Neural cell (in vitro differentiated cells): Measurements from ENCODE around the gene SCAP. TPM values are rescaled to one million over a fixed set of nuclear protein-coding genes. Genes with fewer than 3 reads are reported as not detected.

Experiments
- H2AFZ ChIP-seq: fragments of 200-600, 300-800 bp; sonication (generic), shearing (Covaris generic); 2 replicates; pipeline ENCODE4 v1.6.0; 2014; ENCODE audit warnings: low read depth, mild to moderate bottlenecking, antibody characterized with exemption, low read length, moderate library complexity
- H3F3A ChIP-seq: fragments of 200-600 bp; shearing (Covaris generic); 2 replicates; pipeline ENCODE4 v1.6.1; 2016; ENCODE audit warnings: mild to moderate bottlenecking, moderate library complexity, mixed read lengths, antibody characterized with exemption, low read length; ENCODE audit not compliant: insufficient read depth, poor library complexity, severe bottlenecking
- H3K27ac ChIP-seq: fragments of 200-600, 300-800 bp; sonication (generic), shearing (Covaris generic); 2 replicates; pipeline ENCODE4 v1.5.1; 2014; ENCODE audit warnings: mild to moderate bottlenecking, low read length, moderate library complexity
- H3K27me3 ChIP-seq: fragments of 300-800, 200-600 bp; sonication (generic), shearing (Covaris generic); 2 replicates; pipeline ENCODE4 v1.6.0; 2014; ENCODE audit warnings: mild to moderate bottlenecking, low read depth, low read length, moderate library complexity; ENCODE audit not compliant: insufficient read depth
- H3K36me3 ChIP-seq: fragments of 300-800, 200-600 bp; sonication (generic), shearing (Covaris generic); 2 replicates; pipeline ENCODE4 v1.5.1; 2014; ENCODE audit warnings: mild to moderate bottlenecking, antibody characterized with exemption, low read length, moderate library complexity; ENCODE audit not compliant: insufficient read depth
- H3K4me2 ChIP-seq: fragments of 300-800, 200-600 bp; sonication (generic), shearing (Covaris generic); 2 replicates; pipeline ENCODE4 v1.6.0; 2014; ENCODE audit warnings: mild to moderate bottlenecking, low read length
- H3K4me3 ChIP-seq: fragments of 300-800, 200-600 bp; sonication (generic), shearing (Covaris generic); 2 replicates; pipeline ENCODE4 v1.5.1; 2014; ENCODE audit warnings: mild to moderate bottlenecking, low read length, moderate library complexity
- H3K79me2 ChIP-seq: fragments of 200-600 bp; shearing (Covaris generic); replicated peaks from 2 replicates; pipeline ENCODE4 v1.6.0; 2014; ENCODE audit warnings: mild to moderate bottlenecking, low read length, moderate library complexity; ENCODE audit not compliant: insufficient read depth
- H3K9ac ChIP-seq: fragments of 300-800, 200-600 bp; sonication (generic), shearing (Covaris generic); 2 replicates; pipeline ENCODE4 v1.6.1; 2016; ENCODE audit warnings: mild to moderate bottlenecking, low read length, mixed read lengths
- H3K9me2 ChIP-seq: fragments of 200-600 bp; shearing (Covaris generic); 2 replicates; pipeline ENCODE4 v1.6.1; 2016; ENCODE audit warnings: mild to moderate bottlenecking, low read length, mixed read lengths; ENCODE audit not compliant: insufficient read depth
- H3K9me3 ChIP-seq: fragments of 200-600, 300-800 bp; sonication (generic), shearing (Covaris generic); 2 replicates; pipeline ENCODE4 v1.6.1; 2016; ENCODE audit warnings: mild to moderate bottlenecking, mixed run types, low read length, moderate library complexity, mixed read lengths
- H4K20me1 ChIP-seq: fragments of 200-600 bp; shearing (Covaris generic); 2 replicates; pipeline ENCODE4 v1.6.1; 2016; ENCODE audit warnings: mild to moderate bottlenecking, mixed run types; ENCODE audit not compliant: insufficient read depth
- CTCF ChIP-seq: fragments of 450-650 bp; IDR thresholded peaks from 2 replicates; pipeline ENCODE4 v1.5.1; 2014; ENCODE audit warnings: antibody characterized with exemption, mild to moderate bottlenecking, moderate library complexity; ENCODE audit not compliant: poor library complexity, severe bottlenecking
- EP300 ChIP-seq: fragments of 450-650 bp; conservative IDR thresholded peaks from 2 replicates; pipeline ENCODE4 v1.6.1; 2014; ENCODE audit warnings: antibody characterized with exemption, mild to moderate bottlenecking, moderate library complexity; ENCODE audit not compliant: poor library complexity, severe bottlenecking
- EZH2 ChIP-seq: fragments of 200-600, 300-800 bp; shearing (Covaris generic), sonication (generic); IDR thresholded peaks from 2 replicates; pipeline ENCODE4 v1.6.1; 2014; ENCODE audit warnings: antibody characterized with exemption, low read length, borderline replicate concordance, mild to moderate bottlenecking; ENCODE audit not compliant: insufficient read depth, poor library complexity, severe bottlenecking
- MXI1 ChIP-seq: fragments of 450-650 bp; conservative IDR thresholded peaks from 2 replicates; pipeline ENCODE4 v1.6.1; 2014; ENCODE audit warnings: antibody characterized with exemption, mild to moderate bottlenecking; ENCODE audit not compliant: poor library complexity, severe bottlenecking
- POLR2AphosphoS5 ChIP-seq: IDR thresholded peaks from 2 replicates; pipeline ENCODE4 v1.6.1; 2012
- RAD21 ChIP-seq: fragments of 450-650 bp; conservative IDR thresholded peaks from 2 replicates; pipeline ENCODE4 v1.6.1; 2014; ENCODE audit warnings: antibody characterized with exemption, mild to moderate bottlenecking, moderate library complexity
- SMC3 ChIP-seq: fragments of 450-650 bp; conservative IDR thresholded peaks from 2 replicates; pipeline ENCODE4 v1.6.1; 2014; ENCODE audit warnings: antibody characterized with exemption, mild to moderate bottlenecking, moderate library complexity; ENCODE audit not compliant: poor library complexity
- TAF1 ChIP-seq: IDR thresholded peaks from 2 replicates; pipeline ENCODE4 v1.6.1; 2012; ENCODE audit warnings: low read depth
- polyA plus RNA-seq: library from polyadenylated mRNA; depleted of rRNA; stranded (reverse); fragments of >200 nt; gene quantifications from 2 replicates; pipeline ENCODE4 v1.2.3, GENCODE V29; 2014
- TF ChIP-seq, protein P1 (sequence below): IDR thresholded peaks from 2 replicates; pipeline ENCODE4 v1.6.1; 2012; ENCODE audit warnings: borderline replicate concordance

Gene SCAP
- polyA plus RNA-seq, 1 donor from 2014 or later = 58.0 TPM

GRCh38 chr3:47427866-47428265, 47.9 kb downstream of the SCAP start:
- no peaks in the 10 kb centered on the region for H4K20me1 ChIP-seq
- no peaks in the 10 kb centered on the region for H3K79me2 ChIP-seq
- no peaks in the 10 kb centered on the region for H3K36me3 ChIP-seq
- H3K9me3 ChIP-seq = no peaks in the 10 kb centered on the region
- no peaks in the 10 kb centered on the region for H3F3A ChIP-seq
- H3K27me3 ChIP-seq = no peaks in the 10 kb centered on the region
- TF ChIP-seq EP300 (no peak), POLR2AphosphoS5 (no peak)
- no peaks in the 10 kb centered on the region for H3K9me2 ChIP-seq
- no peak overlapping the region for H3K4me2 ChIP-seq
- H2AFZ ChIP-seq = no peak overlapping the region
- no peak overlapping the region for H3K4me3 ChIP-seq
- no peak overlapping the region for H3K27ac ChIP-seq
- no peak overlapping the region for H3K9ac ChIP-seq

GRCh38 chr3:47425959-47426358, 49.8 kb downstream of the SCAP start:
- no peak overlapping the region for H3K4me3 ChIP-seq
- TF ChIP-seq CTCF = no peak
- no peak for TF ChIP-seq SMC3
- no peak for TF ChIP-seq RAD21
- TF ChIP-seq MXI1 = no peak
- TF ChIP-seq EP300 = no peak
- no peak for TF ChIP-seq EZH2
- no peak for TF ChIP-seq POLR2AphosphoS5
- TF ChIP-seq, protein P1, sequence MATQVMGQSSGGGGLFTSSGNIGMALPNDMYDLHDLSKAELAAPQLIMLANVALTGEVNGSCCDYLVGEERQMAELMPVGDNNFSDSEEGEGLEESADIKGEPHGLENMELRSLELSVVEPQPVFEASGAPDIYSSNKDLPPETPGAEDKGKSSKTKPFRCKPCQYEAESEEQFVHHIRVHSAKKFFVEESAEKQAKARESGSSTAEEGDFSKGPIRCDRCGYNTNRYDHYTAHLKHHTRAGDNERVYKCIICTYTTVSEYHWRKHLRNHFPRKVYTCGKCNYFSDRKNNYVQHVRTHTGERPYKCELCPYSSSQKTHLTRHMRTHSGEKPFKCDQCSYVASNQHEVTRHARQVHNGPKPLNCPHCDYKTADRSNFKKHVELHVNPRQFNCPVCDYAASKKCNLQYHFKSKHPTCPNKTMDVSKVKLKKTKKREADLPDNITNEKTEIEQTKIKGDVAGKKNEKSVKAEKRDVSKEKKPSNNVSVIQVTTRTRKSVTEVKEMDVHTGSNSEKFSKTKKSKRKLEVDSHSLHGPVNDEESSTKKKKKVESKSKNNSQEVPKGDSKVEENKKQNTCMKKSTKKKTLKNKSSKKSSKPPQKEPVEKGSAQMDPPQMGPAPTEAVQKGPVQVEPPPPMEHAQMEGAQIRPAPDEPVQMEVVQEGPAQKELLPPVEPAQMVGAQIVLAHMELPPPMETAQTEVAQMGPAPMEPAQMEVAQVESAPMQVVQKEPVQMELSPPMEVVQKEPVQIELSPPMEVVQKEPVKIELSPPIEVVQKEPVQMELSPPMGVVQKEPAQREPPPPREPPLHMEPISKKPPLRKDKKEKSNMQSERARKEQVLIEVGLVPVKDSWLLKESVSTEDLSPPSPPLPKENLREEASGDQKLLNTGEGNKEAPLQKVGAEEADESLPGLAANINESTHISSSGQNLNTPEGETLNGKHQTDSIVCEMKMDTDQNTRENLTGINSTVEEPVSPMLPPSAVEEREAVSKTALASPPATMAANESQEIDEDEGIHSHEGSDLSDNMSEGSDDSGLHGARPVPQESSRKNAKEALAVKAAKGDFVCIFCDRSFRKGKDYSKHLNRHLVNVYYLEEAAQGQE = no peak
- no peak for TF ChIP-seq TAF1
- no peaks in the 10 kb centered on the region for H3K36me3 ChIP-seq
- H3K9me3 ChIP-seq = no peaks in the 10 kb centered on the region
- H3F3A ChIP-seq = no peaks in the 10 kb centered on the region
- H3K9ac ChIP-seq = no peak overlapping the region
- H4K20me1 ChIP-seq = no peaks in the 10 kb centered on the region
- H3K27me3 ChIP-seq = no peaks in the 10 kb centered on the region
- H3K27ac ChIP-seq = no peak overlapping the region
- no peak overlapping the region for H3K4me2 ChIP-seq
- no peaks in the 10 kb centered on the region for H3K9me2 ChIP-seq
- no peak overlapping the region for H2AFZ ChIP-seq
- no peaks in the 10 kb centered on the region for H3K79me2 ChIP-seq

DNA sequence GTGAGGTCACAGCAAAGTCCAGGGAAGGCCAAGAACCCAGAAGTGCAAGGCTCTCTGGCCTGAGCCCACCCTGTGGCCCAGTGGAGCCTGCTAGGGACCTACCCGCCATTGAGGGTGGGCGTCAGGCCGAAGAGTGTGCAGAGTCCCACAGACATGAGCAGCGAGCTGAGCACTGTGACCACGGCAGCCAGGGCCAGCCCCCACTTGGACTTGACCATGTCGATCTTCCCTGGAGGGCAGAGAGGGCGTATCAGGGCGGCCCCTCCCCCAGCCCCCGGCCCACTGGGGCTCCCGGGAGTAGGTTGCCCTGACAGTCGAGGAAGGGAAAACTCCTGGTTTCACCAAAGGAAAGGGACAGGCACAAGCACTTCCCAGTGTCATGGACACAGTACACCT, 50.4 kb downstream of the SCAP start:
- H3K27ac ChIP-seq = no peak overlapping the region
- H4K20me1 ChIP-seq = no peaks in the 10 kb centered on the region
- no peak overlapping the region for H2AFZ ChIP-seq
- TF ChIP-seq, protein P1 = no peak
- TF ChIP-seq TAF1 (no peak), CTCF (no peak), EZH2 (no peak), POLR2AphosphoS5 (no peak), MXI1 (no peak), EP300 (no peak), RAD21 (no peak), SMC3 (no peak)
- H3K9me2 ChIP-seq = no peaks in the 10 kb centered on the region
- no peak overlapping the region for H3K9ac ChIP-seq
- no peaks in the 10 kb centered on the region for H3K36me3 ChIP-seq
- no peak overlapping the region for H3K4me2 ChIP-seq
- no peaks in the 10 kb centered on the region for H3K79me2 ChIP-seq
- no peaks in the 10 kb centered on the region for H3K27me3 ChIP-seq
- H3K9me3 ChIP-seq = no peaks in the 10 kb centered on the region
- H3K4me3 ChIP-seq = no peak overlapping the region
- H3F3A ChIP-seq = no peaks in the 10 kb centered on the region
